Right renal pelvis (tissue), 4 donors: ENCODE measurements around the gene MAP3K20. TPM values are rescaled to one million over a fixed set of nuclear protein-coding genes. Genes with fewer than 3 reads are reported as not detected.
"Not testable (repeated sequence)": the region's sequence is repeated elsewhere in the genome, so short reads cannot be mapped to it uniquely, and the experiment has no call there.

ENCODE experiments used
- DNase-seq, 4 donors: peaks; one replicate each; pipeline ENCODE4 v3.0.0-alpha.2; 2013; ENCODE audit warnings: low read depth in 4 of 4, low spot score in 3 of 4, missing footprints in 1 of 4
- polyA plus RNA-seq, 4 donors: library from polyadenylated mRNA; unstranded; fragments of 120-200 nt; gene quantifications; one replicate each; pipeline ENCODE4 v1.2.1, GENCODE V29; 2013; ENCODE audit not compliant: insufficient read length in 4 of 4

The MAP3K20 gene
- polyA plus RNA-seq, 4 donors = 23.1 to 30.2 (median 29.3) TPM

DNA sequence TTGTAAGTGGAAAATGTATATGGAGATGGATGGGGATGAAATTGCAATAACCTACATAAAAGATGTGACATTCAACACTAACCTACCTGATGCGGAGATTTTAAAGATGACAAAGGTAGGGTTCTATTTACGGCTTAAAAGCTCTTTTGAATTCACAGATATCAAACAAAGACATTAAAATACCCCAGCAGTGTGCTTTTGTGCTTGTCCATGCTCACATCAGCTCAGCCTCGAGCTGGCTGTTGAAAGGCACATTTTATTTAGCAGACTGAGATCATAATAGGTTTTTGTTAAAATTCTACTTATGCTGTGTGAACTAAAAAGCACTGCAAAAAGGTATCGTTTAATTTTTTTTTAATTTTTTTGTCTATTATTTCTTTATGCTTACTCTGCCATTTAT is 183.1 kb downstream of the MAP3K20 start:
- no peak for DNase-seq

- DNase-seq = not testable (repeated sequence)
Measured at GRCh38 chr2:173262356-173262755, 186.7 kb downstream of the MAP3K20 start.

GRCh38 chr2:173264151-173264550 is 188.5 kb downstream of the MAP3K20 start:
- DNase-seq = no peak

DNA sequence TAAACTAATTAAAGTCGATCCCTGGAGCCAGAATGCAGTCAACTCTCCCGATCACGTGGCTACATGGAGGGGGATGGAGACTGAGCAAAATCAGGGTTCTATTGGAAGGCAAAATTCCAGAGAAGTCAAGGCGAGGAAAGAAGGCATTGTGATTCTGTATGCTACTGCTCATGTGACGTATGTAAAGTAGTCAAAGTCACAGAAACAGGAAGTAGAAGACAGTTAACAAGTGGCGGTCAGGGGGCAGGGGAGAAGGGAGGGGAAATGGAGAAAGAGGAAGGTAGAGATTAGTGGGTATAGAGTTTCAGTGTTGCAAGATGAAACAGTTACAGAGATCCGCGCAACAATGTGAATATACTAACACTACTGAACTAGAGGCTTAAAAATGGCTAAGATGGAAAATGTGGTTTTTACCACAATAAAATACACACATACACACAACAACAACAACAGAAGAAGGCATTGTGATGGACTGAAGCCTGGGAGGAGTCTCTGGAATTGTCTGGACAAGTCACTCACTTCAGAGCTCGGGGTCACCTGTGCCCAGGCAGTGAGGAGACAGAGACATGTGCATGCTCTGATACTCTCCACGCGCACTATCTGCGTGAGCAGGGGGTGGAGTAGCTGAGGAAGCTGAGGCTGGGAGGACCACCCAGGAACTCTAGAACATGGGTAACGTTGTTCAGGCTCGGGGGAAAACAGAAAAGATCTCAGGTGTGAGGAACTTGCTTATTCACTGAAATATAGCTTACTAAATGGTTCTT is 189.1 kb downstream of the MAP3K20 start:
- DNase-seq = no peak

DNA sequence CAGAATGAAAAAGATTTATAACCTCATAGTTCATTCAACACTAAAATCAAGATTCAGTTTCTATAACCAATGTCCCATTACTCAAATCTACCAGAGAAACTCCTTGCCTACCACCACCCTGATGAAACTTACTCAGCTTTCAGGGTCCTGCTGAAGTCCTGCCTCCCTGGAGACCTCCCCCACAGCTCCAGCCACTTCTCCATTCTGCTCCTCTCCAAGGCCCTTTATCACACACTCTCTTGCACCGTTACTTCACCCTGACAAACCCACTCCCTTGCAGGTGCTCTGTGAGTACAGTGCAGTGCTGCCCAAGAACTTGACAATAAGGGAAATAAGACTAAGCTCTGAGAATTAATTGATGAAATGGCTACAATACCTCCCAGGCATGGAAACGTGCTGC is 195.5 kb downstream of the MAP3K20 start:
- no peak for DNase-seq

GRCh38 chr2:173271825-173272224 is 196.2 kb downstream of the MAP3K20 start:
- DNase-seq = no peak

- no peak for DNase-seq
Measured at GRCh38 chr2:173272849-173273248, 197.2 kb downstream of the MAP3K20 start.

DNA sequence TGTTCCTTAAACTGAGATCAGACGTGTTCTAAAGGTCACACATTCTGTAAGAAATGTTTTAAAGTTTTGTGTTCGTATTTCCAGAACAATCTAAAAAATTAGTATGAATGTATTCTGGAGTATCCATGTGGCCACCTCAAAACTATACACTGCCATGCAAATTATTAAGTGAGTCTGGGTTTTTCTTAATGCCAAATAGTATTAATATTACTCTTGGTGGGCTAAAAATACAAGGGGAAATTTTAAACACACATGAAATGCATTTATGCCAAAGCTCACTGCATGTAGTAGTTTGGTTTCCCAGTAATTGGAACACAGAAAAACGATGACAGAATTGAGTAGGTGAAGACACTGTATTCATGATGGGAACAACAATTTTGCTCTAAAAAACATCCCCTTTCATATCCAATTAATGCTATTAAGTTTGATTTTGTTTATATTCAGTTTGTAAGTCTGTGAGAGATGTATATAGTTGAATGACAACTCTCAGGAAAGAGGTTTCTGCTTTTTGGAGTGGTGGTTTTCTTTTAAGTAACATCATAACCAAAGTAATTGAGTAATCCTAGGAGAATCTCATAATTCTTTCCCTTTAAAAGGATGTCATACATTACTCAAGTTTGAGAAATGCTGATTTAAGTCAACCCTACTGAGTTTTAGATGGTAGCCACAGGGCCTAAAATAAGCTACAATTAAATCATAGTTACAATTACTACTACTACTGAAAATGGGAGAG is 203.3 kb downstream of the MAP3K20 start:
- DNase-seq = no peak

- DNase-seq = no peak
Measured at GRCh38 chr2:173279527-173279868, 203.9 kb downstream of the MAP3K20 start.

- no peak for DNase-seq
Measured at GRCh38 chr2:173280853-173281252, 205.2 kb downstream of the MAP3K20 start.

DNA sequence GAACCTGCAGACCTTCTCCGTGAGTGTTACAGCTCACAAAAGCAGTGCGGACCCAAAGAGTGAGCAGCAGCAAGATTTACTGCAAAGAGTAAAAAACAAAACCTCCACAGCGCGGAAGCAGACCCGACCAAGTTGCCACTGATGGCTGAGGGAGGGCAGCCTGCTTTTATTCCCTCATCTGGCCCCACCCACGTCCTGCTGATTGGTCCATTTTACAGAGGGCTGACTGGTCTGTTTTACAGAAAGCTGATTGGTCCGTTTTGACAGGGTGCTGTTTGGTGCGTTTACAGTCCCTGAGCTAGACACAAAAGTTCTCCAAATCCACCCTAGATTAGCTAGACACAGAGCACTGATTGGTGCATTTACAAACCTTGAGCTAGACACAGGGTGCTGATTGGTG is 206.3 kb downstream of the MAP3K20 start:
- DNase-seq = not testable (repeated sequence)

DNA sequence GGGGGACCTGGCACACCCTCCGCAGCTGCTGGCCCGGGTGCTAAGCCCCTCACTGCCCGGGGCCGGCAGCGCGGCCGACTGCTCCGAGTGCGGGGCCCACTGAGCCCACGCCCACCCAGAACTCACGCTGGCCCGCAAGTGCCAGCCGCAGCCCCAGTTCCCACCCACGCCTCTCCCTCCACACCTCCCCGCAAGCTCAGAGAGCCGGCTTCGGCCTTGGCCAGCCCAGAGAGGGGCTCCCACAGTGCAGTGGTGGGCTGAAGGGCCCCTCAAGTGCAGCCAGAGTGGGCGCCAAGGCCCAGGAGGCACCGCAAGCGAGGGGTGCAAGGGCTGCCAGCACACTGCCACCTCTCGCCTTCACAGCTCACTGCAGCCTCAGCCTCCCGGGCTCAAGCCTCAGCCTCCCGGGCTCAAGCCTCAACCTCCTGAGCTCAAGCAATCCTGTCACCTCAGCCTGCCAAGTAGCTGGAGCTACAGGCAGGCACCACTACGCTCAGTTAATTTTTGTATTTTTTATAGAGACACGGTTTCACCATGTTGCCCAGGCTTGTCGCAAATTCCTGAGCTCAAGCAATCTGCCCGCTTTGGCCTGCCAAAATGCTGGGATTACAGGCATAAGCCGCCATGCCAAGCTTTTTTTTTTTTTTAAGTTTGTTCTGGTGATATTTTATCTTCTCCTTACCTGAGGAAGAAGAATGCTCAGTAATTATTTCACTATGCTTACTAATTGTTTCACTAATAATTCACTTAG is 207.3 kb downstream of the MAP3K20 start:
- no peak for DNase-seq

DNA sequence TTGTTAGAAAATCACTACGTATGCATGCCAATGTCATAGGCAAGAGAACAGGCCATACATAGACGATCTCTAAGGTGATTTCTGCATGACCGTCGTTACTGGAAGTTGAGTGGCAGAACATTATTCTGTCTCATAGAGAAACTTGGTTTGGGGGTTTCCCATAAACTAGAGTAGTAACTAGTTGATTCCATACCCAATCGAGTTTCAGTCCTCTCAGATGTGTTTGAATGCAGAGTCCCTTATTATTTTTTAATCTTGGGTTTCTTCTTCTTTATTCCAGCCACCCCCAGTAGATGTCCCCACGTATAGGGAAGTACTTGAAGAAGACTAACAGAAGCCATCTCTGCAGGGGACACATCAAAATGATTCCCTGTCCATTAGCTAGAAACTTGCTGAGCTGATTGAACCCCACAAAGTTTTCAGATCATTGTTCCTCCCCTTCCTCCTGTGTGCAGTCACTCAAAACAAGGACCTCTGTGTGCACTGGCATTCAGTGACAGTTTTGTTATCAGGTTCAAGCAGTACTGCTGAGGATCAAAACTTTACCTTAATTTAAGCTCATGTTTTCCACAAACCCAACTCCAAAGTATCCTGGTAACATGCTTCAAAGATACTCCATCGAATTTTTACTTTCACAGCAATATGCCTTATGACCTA is 210.6 kb downstream of the MAP3K20 start:
- no peak for DNase-seq

GRCh38 chr2:173287594-173287993 is 211.9 kb downstream of the MAP3K20 start:
- DNase-seq = no peak

GRCh38 chr2:173288561-173288960 is 212.9 kb downstream of the MAP3K20 start:
- DNase-seq = no peak

DNA sequence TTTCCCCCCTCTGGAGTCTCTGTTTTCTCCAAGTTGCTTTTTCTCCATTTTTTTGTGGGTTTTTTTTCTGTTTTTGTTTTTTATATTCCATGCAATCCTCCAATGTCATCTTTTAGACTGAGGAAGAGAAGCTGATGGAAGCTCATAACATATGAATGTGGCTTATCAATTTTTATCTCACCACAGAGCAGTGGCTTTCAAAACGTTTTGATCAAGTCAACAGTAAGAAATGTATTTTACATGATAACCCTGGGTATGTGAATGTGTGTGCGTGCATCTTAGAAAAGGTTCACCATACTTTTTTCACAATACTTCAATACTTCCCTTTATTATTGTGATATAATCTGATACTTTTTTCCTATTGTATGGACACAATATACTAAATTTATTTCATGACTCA is 214.4 kb downstream of the MAP3K20 start:
- no peak for DNase-seq

DNA sequence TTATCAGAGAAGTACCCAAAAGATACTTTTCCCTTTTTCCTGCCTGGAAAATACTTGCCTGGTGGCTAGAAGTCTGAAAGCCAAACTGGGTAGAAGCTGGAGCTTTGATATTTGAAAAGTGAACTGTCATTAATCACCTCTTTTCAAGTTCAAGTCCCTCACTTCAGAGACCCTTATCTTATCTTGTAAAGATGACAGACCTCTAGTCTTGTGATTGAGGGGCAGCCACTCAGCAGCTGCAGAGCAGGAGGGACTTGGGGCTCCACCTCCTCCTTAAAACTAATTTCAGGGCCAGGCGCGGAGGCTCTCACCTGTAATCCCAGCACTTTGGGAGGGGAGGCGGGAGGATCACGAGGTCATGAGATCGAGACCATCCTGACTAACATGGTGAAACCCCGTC is 214.9 kb downstream of the MAP3K20 start:
- DNase-seq = no peak

GRCh38 chr2:173291412-173291811 is 215.8 kb downstream of the MAP3K20 start:
- no peak for DNase-seq

- DNase-seq = no peak
Measured at GRCh38 chr2:173296235-173296634, 220.6 kb downstream of the MAP3K20 start.

GRCh38 chr2:173298536-173299097 is 223.0 kb downstream of the MAP3K20 start:
- no peak for DNase-seq

GRCh38 chr2:173299764-173300163 is 224.1 kb downstream of the MAP3K20 start:
- no peak for DNase-seq
